Suppressor macrophage treated with lipopolysaccharide for 1 hour (primary cell): ENCODE results near the gene SPOCK1.
"Not testable (repeated sequence)": the region's sequence is repeated elsewhere in the genome, so short reads cannot be mapped to it uniquely, and the experiment has no call there.

Experiments
- DNase-seq, 3 donors: peaks; one replicate each; pipeline ENCODE4 v3.0.0-alpha.2; 2020 to 2022

The SPOCK1 gene

GRCh38 chr5:137498736-137499505, at the start of gene SPOCK1:
SPOCK1 (minus strand) TSS chr5:137499326.
- DNase-seq, result peak; percentile 85 to 96 (median 93)

DNA sequence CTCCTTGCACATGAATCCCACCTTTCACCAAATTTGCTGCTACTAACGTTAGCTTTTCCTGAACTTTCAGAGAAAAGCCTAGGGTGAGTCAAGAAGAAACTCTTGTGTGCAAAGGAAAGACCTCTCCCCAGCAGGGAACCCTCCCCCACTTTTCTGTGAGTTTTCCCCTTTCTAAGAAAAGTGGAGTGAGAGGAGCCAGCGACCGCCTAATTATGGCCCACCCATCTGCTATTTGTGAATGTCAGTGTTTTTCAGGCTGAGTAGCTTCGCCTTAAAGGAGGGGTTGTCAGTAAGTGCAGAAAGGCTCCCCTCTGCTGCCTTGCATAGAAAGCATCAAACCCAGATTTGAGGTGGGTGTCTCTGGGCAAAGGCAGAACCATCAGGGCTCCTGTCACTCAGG, 46.8 kb upstream of the SPOCK1 start:
- DNase-seq, result no peak

DNA sequence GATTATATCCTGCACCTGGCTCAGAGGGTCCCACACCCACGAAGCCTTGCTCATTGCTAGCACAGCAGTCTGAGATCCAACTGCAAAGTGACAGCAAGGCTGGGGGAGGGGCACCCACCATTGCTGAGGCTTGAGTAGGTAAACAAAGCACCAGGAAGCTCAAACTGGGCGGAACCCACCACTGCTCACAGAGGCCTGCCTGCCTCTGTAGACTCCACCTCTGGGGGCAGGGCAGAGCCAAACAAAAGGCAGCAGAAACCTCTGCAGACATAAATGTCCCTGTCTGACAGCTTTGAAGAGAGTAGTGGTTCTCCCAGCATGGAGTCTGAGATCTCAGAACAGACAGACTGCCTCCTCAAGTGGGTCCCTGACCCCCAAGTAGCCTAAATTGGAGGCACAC, 36.3 kb upstream of the SPOCK1 start:
- DNase-seq, result not testable (repeated sequence)

GRCh38 chr5:137533963-137534362, 34.8 kb upstream of the SPOCK1 start:
- no peak for DNase-seq

GRCh38 chr5:137531266-137531665, 32.1 kb upstream of the SPOCK1 start:
- DNase-seq, result no peak

DNA sequence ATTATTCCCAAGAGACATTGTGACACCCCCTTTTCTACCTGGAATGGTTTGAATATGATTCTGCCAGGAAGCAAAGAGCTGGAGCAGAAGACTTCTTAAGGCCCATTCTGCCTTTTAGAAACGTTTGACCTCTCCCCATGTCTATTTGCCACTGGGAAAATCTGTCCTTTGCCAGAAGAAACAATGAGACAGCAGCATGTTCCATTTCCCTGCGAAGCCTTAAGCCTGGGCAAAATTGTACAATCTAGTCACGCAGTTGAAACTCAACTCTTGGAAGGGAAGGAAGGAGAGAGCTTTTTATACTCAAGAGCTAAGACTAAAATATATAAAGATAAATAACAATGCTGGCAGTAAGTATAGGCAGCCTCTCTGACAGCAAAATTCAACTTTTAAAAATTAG, 22.1 kb upstream of the SPOCK1 start:
- no peak for DNase-seq

DNA sequence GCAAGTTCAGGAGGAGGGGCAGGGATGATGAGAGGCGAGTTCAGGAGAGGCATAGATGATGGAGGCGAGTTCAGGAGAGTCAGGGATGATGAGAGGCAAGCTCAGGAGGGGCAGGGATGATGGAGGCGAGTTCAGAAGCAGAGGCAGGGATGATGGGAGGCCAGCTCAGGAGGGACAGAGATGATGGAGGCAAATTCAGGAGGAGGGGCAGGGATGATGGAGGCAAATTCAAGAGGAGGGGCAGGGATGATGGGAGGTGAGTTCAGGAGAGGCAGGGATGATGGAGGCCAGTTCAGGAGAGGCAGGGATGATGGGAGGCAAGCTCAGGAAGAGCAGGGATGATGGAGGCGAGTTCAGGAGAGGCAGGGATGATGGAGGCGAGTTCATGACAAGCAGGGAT, 17.8 kb upstream of the SPOCK1 start:
- no peak for DNase-seq

DNA sequence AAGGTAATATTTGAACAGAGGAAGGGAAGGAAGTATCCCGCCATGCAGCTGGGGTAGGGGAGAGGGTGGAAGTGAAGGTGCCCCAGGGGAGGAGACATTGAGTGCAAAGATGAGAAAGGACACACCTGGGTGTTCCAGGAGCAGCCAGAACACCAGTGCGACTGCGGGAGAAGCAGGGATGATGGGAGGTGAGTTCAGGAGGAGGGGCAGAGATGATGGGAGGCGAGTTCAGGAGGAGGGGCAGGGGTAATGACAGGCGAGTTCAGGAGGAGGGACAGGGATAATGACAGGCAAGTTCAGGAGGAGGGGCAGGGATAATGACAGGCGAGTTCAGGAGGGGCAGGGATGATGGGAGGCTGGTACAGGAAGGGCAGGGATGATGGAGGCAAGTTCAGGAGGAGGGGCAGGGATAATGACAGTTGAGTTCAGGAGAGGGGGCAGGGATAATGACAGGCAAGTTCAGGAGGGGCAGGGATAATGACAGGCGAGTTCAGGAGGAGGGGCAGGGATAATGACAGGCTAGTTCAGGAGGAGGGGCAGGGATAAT, 17.2 kb upstream of the SPOCK1 start:
- DNase-seq, result no peak

GRCh38 chr5:137515238-137515637, 16.1 kb upstream of the SPOCK1 start:
- DNase-seq, result no peak

DNA sequence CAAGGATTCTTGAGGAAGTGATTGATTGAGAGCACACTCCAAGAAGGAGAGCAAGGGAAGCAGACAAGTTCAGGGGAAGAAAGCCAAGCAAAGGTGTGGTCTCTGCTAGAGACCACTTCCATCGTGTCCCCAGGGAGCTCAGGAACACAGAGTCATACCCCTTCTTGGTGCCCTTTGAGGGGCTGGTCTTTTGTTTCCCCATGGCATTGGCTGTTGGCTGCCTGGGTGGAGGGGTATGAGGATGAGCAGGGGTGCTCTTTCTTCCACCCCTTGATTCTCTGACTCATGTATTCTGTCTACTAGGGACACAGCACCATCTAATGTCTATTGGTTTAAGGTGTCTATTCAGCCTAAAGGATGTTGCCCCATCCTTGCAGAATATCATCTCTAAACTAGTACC, 11.5 kb upstream of the SPOCK1 start:
- DNase-seq, result no peak

DNA sequence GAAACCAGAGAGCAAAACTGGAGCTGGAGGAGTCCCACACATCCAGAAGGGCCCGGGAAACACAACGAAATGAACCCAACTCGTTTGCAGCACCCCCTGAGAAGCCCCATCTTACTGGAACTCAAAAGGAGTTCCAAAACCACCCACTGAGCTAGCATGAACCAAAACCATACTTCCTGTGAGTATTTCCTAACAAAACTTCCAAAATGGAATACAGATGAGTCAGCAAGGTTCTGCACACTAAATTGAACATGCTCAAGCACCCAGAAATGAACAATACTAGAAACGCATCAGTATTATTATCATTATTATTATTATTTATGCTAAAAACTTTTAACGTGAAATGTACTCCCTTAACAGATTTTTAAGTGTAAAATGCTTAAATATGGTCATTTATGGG, 8.0 kb upstream of the SPOCK1 start:
- no peak for DNase-seq

DNA sequence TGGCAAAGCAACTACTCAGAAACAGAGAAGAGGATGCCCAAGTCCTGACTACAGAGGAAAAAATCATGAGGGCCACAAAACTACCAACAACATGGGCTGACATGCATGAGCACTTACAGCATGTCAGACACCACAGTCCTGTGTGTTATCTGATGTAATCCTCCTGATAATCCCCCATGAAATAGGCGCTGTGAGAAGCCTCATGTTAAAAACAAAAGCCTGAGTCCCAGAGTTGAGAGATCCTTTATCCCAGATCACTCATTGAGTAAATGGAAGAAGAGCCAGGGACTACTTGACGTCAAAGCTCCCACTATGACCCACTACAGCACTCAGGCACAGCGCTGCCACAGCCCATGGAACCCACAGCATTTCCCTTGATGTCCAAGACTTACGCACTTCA, 7.2 kb upstream of the SPOCK1 start:
- no peak for DNase-seq

DNA sequence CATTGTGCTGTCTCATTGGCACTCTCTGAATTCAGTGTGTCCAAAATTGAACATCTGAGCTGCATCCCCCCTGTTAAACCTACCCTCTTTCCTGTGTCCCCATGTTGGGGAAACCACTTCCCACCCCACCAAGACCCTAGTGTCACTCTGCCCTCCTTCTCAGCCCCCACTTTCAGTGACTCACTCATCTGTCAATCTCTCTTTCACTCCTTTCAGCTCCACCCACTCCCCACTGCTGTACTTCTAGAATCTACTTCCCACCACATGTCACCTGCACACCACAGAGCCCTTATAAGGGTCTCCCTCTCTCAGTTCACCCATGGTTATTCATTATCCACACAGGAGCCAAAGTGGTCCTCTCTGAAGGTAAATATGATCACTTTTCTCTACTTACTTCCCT, 5.8 kb upstream of the SPOCK1 start:
- no peak for DNase-seq

- DNase-seq, result peak in 1 of 3 donors; percentile 11
These were observed 4.3 kb upstream of the SPOCK1 start for GRCh38 chr5:137503456-137503855.

DNA sequence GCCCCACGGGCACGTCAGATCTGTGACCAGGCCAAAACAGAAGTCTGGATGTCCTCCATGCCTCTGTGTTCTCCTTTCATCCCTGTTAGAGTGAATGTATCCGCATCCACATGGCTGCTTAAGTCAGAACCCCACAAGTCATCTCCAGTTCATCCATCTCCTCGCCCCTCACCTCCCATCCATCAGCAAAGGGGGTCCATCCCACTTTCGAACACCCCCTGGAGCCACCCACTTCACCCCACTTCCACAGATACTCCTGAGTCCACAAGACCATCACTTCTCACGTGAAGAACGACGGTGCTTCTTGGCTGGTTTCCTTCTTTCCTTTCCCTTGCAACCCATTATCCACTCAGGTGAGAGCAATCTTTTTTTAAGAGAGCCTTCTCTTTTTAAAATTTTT, 3.5 kb upstream of the SPOCK1 start:
- DNase-seq, result no peak

DNA sequence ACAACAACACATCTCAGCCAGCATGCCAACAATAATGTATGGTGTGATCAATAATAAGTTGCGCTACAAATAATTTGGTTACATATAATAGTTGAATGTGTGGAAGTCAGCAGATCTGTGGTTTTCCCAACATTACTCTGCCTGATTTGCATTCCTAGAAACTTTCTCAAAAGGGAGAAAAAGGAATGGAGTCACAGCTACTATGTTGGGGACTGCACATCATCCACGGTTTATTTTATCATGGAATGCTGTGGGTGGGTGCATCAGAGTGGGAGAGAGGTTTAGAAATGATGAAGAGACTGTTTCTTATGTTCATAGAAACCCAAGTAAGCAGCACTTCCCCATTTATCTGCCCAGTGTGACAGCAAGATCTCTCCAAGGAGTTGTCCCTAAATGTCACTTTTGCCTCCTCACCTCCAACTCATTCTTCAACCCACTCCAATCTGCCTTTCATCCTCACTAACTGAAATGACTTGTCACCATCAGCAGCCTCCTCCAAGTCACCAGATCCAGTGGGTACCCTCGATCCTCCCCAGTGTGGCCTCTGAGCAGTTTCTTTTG, 2.8 kb upstream of the SPOCK1 start:
- DNase-seq, result peak; percentile 16 to 37 (median 16)

- no peak for DNase-seq
These were observed 2.1 kb upstream of the SPOCK1 start for GRCh38 chr5:137501226-137501625.

- no peak for DNase-seq
These were observed 1.6 kb upstream of the SPOCK1 start for GRCh38 chr5:137500615-137501225.

- not testable (repeated sequence) for DNase-seq
These were observed 351 bp upstream of the SPOCK1 start for GRCh38 chr5:137499506-137499847.

DNA sequence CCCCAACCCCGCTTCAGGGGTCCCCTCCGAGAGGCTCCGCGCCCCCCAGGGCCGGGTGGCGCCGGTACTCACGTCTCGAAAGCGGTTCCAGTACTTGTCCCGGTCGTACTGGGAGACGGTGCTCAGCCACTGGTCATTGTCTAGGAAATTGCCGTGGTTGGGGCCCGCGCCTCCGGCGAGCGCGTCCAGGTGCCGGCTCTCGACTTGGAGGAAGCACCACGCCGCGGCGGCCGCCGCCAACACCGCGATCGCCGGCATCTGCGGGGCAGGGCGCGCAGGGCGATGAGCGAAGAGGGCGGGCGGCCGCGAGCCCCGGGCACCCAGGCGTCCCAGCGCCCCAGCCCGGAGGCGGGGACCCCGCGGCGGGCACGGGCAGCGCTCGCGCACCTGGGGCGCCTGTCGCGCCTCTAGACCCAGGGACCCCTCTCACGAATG, 808 bp downstream of the SPOCK1 start:
- DNase-seq, result peak in 2 of 3 donors; percentile 8 to 23

DNA sequence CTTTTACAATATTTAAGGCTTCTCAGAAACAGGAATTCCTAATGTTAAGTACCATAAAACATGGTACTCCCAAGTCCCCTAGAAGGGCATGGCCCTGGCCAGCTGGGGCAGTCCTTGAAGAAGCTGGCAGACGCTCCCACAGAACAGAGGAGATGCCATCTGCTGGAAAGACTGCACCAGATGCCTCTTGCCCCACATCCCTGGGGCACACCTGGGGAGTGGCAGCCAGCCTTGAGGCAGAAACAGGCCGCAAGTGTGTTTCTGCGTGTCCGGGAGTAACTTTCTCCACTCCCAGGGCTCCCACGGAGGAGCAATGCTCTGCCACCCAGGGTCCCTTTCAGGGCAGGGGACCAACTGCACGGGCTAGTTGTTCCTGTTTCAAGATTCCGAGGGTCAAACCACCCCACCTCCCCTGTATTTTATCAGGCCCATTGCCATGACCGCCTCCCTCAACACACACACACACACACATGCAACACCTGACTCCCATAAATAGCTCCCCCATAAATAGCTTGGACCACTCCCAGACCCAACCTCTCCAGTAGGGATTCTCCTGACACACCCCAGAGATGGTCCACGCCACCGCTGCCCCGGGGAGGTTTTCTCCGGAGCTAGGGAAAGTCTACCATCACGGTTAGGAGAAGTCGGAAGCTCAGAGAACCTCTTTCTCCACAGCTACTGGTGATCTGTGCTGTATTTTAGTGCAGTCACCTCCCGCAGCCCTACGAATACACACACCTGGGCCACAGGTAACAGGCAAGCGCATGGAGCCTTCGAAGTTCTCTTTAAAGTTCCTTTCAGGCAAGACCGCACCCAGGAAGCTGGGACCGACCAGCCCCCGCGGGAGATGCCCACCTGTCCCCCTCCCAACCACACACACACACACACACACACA, 1.5 kb downstream of the SPOCK1 start:
- peak in 1 of 3 donors; percentile 4 for DNase-seq

- DNase-seq, result no peak
These were observed 2.2 kb downstream of the SPOCK1 start for GRCh38 chr5:137496919-137497318.

GRCh38 chr5:137492331-137492730, 6.8 kb downstream of the SPOCK1 start:
- no peak for DNase-seq
